Panc1 (cell line): ENCODE measurements around the gene STS.

Experiments used
- POLR2AphosphoS5 ChIP-seq: IDR thresholded peaks from 2 replicates; pipeline ENCODE4 v1.6.1; 2012; ENCODE audit warnings: mild to moderate bottlenecking, low read depth, low read length, moderate library complexity
- REST ChIP-seq, 2 experiments: IDR thresholded peaks; 2 replicates each; pipeline ENCODE4 v1.6.1; 2011 to 2012; ENCODE audit warnings: low read depth in 2 of 2, control low read depth in 1 of 2, low read length in 1 of 2, mild to moderate bottlenecking in 1 of 2, moderate library complexity in 1 of 2; ENCODE audit not compliant: insufficient read depth in 1 of 2
- SIN3A ChIP-seq: IDR thresholded peaks from 2 replicates; pipeline ENCODE4 v1.6.1; 2012; ENCODE audit warnings: low read depth, mild to moderate bottlenecking, low read length, moderate library complexity, borderline replicate concordance; ENCODE audit not compliant: insufficient read depth
- TF ChIP-seq, protein P1 (sequence below): fragments of 450-650 bp; IDR thresholded peaks from 2 replicates; pipeline ENCODE4 v1.5.1; 2017; ENCODE audit warnings: mild to moderate bottlenecking

GRCh38 chrX:7116081-7116480 is 31.4 kb upstream of the STS start:
- TF ChIP-seq, protein P1, sequence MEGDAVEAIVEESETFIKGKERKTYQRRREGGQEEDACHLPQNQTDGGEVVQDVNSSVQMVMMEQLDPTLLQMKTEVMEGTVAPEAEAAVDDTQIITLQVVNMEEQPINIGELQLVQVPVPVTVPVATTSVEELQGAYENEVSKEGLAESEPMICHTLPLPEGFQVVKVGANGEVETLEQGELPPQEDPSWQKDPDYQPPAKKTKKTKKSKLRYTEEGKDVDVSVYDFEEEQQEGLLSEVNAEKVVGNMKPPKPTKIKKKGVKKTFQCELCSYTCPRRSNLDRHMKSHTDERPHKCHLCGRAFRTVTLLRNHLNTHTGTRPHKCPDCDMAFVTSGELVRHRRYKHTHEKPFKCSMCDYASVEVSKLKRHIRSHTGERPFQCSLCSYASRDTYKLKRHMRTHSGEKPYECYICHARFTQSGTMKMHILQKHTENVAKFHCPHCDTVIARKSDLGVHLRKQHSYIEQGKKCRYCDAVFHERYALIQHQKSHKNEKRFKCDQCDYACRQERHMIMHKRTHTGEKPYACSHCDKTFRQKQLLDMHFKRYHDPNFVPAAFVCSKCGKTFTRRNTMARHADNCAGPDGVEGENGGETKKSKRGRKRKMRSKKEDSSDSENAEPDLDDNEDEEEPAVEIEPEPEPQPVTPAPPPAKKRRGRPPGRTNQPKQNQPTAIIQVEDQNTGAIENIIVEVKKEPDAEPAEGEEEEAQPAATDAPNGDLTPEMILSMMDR, result no peak
- TF ChIP-seq REST (IDR thresholded peaks at IDR 0.05; ENCODE audit: insufficient read depth in 1 of 2, low read depth in 2 of 2, low read length in 1 of 2) (no peak), SIN3A (no peak), POLR2AphosphoS5 (no peak)
